Measurements from ENCODE around the gene HOXA1.

Gene HOXA1

DNA sequence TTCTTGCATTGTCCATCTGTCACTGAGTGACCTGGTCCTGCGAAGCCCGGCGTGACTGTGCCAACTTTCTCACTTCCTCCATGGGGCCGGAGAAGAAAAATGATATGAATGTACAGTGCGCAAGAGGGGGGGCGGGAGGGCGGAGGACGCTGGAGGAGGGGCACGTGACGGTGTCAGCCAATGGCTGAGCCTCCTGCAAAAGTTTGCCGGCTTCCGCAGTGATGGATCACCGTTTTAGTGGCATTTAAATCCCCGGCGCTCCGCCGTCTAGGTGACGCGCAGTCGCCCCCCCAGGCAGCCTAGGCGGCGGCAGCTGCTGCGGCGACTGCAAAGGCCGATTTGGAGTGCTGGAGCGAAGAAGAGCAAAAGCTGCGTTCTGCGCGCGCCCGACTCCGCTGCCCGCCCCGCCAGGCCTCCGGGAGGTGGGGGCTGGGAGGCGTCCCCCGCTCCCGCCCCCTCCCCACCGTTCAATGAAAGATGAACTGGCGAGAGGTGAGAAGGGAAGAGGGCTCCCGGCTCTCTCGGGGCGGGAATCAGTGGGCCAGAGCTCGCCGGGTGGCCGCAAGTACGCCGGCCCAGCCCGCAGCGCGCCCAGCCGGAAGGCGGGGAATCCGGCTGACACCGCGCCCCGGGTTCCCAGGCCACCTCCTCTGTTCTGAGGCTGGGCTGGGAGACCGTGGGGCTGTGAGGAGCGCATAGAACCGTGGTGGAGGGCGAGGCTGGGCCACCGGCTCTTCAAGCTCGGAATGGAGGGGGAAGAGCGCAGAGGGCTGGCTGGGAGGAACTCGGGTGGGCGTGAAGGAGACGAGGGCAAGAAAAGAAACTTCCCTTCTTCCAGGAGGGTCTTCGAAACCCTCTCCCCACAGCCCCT, at the start of gene HOXA1:
HOXA1 (minus strand) TSS at position 104 of the 871 bp plus-strand sequence; CDS start at position 16, 88 bp downstream.
- peak; percentile 87 for DNase-seq

DNA sequence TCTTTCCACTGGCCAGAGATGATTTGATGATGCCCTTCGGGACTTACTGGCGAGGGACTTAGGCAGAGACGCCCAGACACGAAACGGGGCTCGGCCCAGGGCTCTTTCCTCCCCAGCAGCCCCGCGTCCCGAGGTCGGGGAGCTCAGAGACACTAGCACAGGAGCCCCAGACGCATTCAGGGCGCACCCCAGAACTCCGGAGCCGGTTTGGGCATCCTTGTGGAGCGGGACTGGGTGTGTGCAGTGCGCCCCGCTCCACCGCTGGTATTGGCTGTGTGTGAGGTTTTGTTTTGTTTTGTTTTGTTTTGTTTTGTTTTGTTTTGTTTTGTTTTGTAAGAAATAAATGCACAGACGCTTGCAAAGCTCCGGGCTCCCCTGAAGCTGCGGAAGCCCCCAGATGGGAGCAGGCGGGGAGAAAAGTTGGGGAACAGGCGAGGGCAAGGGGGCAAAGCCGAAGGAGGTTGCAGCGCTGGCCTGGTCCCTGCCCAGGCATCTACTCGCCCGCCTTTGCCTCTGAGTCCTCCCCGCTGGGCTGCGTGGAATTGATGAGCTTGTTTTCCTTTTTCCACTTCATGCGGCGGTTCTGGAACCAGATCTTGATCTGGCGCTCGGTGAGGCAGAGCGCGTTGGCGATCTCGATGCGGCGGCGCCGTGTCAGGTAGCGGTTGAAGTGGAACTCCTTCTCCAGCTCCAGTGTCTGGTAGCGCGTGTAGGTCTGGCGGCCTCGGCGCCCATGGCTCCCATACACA, 49.5 kb upstream of the HOXA1 start:
- DNase-seq: no peak

DNA sequence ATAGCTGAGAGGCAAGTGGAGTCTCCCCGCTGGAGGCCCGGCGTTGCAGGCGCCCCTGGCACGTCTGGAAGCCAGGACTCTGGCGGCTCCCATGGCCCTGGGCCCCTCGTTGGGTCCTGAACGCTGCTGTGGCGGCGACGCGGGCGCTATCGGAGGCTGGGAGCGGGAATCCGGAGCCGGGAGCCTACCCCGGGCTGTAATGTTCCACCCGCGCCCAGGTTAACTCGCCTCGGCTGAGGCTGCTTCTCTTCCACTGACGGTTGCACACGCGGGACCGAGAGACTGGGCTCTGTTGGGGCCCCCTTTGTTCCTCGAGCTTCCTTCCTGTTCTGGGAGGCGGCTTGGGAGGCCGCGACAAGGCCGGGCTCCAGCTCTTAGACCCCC, 49.0 kb upstream of the HOXA1 start:
- no peak for DNase-seq

DNA sequence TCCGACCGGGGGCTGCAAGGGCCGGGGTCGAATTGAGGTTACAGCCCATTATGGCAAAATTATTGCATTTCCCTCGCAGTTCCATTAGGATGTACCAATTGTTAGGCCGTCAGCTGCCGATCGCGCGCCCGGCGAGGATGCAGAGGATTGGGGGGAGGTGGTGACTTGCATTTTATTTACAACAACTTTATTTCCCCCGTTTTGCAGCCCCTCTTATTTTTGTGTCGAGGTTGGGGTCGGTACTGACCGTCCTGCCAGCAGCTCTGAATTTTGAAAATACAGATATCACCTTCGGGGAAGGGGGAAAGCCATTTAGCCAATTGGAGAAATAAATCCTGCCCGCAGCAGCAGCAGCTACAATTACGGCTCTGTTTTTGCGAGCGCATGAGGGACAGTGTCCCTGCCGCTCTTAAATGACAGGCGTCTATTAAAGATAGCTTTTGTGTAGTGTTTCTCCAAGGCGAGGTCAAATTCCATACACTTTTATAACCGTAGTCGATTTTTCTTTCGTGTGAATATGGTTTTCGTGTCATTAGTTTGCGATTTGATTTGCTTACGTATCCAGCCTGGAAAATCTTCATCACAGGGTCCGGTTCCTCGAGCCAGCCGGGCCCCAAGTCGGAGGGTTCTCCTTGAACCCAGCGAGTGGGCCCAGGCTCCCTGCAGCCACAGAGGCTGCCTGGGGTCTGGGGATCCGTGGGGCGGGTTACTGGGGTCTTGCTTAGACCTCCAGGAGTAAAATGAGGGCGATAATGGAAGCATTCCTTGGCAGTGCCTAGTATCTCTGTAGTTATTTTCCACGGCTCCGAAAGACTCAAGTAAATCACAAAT, 48.4 kb upstream of the HOXA1 start:
- DNase-seq: no peak

DNA sequence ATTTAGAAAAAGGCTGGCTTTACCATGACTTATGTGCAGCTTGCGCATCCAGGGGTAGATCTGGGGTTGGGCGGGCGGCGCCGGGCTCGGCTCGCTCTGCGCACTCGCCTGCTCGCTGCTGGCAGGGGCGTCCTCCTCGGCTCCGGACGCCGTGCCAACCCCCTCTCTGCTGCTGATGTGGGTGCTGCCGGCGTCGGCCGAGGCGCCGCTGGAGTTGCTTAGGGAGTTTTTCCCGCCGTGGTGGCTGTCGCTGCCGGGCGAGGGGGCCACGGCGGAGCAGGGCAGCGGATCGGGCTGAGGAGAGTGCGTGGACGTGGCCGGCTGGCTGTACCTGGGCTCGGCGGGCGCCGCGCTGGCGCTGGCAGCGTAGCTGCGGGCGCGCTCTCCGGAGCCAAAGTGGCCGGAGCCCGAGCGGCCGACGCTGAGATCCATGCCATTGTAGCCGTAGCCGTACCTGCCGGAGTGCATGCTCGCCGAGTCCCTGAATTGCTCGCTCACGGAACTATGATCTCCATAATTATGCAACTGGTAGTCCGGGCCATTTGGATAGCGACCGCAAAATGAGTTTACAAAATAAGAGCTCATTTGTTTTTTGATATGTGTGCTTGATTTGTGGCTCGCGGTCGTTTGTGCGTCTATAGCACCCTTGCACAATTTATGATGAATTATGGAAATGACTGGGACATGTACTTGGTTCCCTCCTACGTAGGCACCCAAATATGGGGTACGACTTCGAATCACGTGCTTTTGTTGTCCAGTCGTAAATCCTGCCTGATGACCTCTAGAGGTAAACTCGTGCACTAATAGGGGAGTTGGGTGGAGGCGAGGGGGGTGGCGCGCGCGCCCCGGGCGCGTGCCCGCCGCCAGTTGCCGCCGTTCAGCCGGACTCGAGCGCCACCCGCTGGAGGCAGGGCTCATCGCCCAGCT, 47.5 kb upstream of the HOXA1 start, which contains the start of gene HOXA5:
HOXA5 (minus strand) TSS at position 659 of the 927 bp plus-strand sequence; CDS start at position 585, 74 bp downstream.
- no peak for DNase-seq

DNA sequence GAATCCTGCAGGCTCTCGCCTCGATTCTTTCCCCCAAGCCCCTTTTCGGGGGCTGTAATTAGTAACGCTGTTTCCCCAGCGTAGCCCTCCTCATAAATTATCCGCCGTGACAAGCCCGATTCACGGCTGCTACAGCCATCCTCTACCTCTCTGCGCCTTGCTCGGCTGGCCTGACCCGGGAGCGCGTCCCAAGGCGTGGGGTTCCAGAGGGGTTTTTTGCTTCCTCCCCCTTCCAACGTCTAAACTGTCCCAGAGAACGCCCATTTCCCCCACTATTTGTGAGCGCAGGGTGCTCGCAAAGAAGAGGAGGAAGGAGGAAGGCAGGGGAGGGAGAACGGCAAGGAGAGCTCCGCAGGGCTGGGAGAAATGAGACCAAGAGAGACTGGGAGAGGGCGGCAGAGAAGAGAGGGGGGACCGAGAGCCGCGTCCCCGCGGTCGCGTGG, 46.8 kb upstream of the HOXA1 start:
- DNase-seq: no peak

DNA sequence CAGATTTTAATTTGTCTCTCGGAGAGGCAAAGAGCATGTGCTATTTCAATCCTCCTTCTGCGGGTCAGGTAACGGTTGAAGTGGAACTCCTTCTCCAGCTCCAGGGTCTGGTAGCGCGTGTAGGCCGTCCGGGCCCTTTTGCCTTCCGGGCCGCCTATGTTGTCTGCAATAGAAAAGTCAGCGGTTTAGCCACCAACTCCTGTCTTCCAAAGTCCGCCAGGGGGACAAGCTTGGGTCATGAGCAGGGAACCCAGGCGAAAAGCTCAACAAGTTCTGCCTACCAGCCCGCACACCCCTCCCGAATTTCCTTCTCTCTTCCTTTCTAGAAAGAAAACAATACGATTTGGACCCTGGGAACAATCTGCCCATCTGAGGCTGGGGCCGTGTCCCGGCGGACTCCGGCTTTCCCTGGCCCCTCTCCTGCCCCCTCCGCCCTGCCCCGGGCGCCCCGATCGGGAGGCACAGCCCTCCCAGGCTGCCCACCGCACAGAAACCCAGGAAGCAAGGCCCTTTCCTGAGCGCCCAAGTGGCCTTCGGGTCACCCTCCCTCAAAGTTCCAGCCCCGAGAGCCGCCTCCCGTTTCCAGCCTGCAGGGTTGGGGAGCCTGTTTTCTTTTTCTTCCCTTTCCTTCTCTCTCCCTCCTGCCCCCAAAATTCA, 46.3 kb upstream of the HOXA1 start:
- DNase-seq: no peak

DNA sequence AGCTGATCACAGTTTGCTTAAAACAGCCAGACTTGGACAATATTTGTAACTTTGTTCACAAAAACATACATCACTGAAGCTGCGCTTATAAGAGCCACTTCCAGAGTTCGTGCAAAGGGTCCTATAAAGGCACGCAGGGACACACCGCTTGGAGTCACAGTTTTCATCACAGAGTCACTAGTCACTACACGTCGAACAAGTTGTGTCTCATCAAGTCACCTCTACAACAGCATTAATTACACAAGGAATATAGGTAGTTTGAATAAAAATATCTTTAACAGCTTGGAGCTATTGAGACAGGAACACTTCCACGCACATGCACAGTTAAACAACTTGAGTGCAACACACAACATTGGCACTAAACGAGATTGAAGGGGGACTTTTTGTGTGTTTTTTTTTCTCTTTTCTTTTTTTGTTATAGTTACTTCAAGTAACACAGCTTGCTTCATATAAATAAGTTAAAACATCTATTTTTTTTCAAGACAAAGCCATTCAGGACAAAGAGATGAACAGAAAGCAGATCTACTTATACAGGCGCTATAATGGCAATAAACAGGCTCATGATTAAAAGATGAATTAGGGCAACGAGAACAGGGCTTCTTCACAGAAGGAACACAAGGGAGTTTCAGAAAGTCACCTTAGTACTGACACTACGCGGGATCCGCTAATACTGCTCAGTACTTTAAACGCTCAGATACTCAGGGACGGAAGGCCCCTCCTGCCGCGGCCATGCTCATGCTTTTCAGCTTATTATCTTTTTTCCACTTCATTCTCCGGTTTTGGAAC, 45.5 kb upstream of the HOXA1 start:
- no peak for DNase-seq

DNA sequence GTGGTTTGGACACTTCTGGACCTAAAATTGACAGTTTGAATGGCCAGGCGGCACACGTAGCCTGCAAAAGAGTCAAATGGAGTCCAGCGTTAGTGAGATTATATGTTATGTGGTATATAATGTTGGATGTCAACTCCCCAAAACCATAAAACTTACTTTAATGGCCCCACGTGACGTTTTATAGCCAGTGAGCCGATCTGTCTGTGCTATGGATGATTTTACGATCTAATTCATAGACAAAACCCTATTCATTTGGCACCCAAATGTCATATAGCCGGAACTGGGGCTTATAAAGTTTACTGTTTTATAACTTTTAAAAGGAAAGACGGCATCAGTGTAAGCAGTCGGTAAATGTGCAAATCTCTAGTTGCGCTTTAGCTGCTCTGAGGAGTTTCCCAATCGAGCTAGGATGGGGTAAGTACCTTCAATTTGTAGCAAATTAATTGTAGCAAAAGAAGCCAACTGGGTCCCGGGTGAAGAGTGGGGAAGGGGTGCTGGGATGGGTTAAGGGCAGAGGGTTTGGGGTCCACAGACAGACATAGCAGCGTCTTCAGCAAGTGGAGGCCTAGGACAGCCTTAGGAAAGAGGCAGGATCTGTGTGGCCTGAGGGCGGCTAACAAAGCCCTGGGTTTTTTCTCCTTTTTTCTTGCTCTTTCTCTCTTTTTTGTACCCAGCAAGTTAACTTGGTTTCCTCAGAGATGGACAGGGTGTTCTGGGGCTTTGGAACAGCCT, 44.5 kb upstream of the HOXA1 start:
- no peak for DNase-seq

DNA sequence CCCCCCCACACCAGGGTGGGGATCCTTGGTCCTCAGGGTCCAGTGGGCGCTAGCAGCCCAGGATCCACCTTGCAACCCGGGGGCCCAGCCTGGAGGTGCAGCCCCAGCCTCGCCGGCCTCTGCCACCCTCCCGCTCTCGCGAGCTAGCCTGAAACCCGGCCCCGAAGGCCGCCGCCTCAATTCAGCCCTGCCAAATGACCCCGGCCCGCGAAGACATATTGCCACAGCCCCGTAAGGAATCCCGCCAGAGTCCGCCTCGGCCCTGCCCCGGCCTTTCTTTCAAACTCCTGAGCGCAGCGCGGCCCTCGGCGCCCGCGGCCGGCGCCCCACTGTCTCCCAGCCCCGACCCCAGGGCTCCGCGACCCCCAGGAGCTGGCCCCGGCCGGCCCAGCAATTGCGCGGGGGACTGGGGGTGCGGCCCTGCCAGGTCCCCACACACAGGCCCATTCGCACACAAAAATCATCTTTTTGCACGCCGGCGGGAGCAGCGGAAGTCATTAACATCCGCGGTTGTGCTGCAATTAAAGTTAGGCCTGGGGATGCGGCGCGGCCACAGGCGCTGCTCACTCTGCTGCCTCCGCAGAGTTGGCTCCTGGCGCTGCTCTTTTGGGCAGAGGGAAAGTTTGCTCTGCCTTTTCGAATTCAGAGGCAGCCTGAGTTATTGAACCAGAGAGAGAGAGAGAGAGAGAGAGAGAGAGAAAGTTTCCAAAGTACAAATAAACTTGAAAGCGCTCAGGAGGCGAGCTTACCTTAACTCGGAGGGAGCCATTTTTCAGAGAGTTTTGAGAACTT, 43.7 kb upstream of the HOXA1 start:
- DNase-seq: no peak

DNA sequence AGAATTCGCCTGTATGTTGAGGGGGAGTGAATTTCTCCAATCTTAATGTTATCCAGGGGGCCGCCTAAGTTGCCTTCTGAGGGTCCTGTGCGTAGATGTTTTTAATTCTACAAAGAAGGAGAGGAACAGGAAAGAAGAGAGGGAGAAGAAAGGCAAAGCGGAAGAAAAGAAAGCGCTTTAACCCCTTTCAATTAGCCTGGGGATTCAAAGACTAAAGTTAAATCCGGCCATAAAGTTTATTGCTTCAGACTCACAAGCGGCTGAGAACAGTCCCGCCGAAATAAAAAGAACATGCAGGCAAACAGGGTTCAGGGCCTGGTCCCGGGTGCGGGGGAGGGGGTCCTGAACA, 43.2 kb upstream of the HOXA1 start:
- no peak for DNase-seq

DNA sequence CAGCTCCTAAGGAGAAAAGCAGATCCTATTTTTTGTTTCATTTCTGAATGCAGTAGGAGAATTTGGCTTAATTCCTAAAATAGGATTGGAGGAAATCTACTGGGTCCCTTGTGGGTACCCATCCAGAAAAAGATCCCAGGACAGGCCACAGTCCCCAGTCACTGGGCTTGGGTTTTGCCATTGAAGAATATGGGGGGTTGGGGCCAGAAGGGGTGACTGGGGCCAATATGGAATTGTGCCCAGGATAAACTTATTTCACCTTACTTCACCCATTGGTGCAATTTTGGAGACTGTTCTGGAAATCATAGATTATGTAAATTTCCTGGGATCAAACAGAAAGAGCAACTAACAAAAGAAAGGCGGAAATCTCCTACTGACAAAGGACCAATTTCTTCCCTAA, 42.7 kb upstream of the HOXA1 start:
- no peak for DNase-seq

DNA sequence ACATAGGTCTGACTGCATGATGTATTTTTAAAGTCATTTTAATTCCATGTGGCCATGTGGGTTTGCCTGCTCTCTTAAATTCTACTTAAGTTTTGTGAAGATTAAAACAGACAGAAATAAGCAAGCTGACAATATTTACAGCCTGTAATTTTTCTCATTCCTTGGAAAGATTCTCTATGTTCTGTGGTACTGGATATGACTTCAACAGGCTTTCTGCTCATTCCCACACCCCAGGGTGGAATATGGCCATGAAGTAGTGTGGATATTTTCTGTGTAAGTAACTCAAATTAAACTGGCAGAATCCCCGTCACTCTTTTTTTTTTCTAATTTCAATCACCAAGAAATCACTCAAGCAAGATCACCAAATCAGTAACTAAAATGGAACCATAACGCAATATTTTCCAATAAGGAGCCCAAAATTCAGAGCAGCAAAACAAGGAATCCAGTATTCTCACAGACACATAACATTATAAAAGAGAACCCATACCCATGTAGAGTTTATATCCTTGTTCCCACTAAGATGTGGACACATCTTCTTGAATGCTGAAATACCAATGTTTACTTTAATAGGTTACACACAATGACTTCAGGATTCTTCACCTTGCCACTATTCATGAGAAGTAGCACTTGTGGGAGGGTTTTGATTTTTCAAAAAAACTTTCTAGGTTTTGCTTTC, 42.0 kb upstream of the HOXA1 start:
- DNase-seq: no peak

DNA sequence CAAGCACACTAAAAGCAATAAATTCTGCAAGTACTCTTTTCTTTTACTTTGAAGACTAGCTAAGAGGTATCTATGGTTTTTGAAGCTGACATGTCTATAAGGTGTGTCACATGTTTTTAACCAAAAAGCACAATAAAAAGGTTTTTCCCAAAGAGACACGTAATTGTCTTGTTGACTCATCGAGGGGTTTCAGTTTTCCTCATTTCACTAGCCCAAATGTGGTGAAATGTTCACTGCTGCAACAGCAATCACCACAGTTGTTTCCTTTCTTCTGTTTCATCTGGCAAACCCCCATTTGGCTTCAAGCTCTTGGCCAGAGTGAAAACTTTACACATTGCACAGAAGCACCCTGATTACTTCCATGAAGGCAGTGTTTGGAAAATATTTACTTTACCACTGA, 38.6 kb upstream of the HOXA1 start:
- DNase-seq: no peak

DNA sequence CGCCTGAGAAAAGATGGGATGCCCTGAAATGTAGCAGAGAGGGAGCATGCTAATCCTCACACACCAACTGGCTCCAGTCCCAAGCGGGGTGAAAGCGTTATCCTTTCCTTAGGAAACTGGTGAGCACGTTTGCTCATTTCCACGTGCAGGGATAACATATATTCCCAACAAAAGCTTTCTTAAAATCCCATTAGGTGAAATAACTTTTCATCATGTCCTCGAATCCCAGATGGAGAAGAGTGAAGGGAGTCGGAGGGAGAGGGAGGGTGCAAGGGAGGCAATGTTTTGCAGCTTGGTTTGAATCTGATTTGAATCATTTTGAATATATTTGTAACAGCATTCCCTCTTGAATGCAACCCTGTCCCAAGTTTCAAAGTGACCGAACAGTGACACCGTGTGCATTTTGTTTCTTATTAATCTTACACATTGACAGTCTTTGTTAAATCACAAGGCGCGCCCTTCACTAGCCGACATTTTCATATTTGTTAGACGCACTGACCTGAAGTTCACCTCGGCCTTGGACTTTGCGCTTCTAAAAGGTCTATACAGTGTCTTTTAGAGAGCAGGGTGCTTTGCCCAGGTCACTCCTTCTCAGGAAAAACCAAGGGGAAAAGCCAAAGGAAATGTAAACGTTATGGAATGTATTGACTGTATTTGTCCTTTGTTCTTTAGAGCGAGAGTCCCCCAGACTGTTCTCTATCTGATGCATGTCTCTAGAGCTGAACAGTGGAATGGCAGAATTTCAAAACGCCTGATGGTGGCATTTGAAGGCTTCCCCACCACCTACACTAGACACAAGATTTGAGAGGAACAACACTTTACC, 37.8 kb upstream of the HOXA1 start:
- no peak for DNase-seq

DNA sequence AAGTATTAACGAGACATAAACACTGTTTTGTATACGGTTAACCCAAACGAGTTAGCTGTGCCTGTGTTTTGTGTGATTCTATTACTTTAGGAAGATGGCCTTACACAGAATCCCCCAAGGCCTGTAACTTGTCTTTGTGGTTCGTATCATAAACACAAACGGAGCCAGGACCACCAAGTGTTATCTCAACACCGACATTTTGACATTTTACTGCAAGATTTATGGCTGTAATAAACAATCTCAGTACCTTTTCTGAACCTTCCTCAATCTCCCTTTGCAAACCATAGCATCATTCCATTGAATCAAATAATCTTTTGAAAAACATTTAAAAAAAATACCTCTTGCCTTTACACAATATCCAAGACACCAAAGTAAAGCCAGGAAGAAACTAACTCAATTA, 37.2 kb upstream of the HOXA1 start:
- DNase-seq: no peak

DNA sequence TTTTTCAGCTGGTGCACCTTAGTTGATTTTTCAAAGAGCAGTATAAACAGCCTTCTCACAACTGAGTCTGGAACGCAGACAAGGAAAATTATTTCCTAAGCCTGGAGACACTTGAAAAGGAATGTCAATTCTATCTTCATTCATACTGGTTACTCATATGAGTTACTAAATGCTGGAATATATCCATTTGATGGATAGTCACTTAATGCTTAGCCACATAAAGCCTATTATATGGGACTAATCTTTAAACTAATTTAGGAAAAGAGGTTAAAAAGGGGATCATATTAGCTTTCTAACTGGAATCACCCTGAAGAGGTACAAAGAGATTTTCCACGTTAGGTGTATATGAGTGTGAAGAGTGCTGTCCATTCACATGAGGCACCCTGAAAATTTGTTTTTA, 36.4 kb upstream of the HOXA1 start:
- DNase-seq: no peak

DNA sequence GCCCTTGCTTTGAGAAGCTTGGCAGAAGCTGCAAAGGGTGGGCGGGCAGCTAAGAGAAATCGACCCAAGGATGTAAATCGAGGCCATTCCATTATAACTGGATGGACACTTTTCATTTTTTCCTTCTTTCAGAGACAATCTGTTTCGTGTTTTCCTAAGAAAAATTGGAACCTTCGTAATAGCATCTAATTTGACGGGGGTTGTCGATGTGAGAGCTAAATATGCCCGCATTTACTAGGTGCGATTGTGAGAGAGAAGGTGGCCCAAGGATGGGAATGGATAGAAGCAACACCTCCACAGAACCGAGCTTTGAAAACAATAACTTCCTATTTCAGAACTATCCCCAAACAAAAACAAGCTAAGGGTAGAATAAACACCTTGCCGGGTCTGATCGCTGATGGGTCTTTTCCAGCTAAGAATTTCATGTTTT, 35.6 kb upstream of the HOXA1 start:
- no peak for DNase-seq

Data from NCI-H345 (cell line).